Kidney (tissue), 14 donors: ENCODE results near the gene EGFL7. TPM values are rescaled to one million over a fixed set of nuclear protein-coding genes. Genes with fewer than 3 reads are reported as not detected.
A peak's percentile ranks its signal among the peaks of the same experiment; 100 is the strongest.

Experiments used
- DNase-seq, 5 donors: peaks; one replicate each; pipeline ENCODE4 v3.0.0-alpha.2; 2013 to 2020
- FAIRE-seq: peaks from 2 replicates; lab custom pipeline; 2012; peaks lifted over from hg19 to GRCh38; lab: Jason Lieb, UNC
- H3K27ac ChIP-seq, 2 donors: one replicate each; pipeline ENCODE4 v1.7.0; 2013; ENCODE audit warnings: low read depth in 2 of 2, low read length in 2 of 2, inconsistent platforms in 1 of 2
- H3K27me3 ChIP-seq: one replicate; pipeline ENCODE4 v1.7.1; 2013; ENCODE audit warnings: low read length, inconsistent platforms; ENCODE audit not compliant: control insufficient read depth, insufficient read depth
- H3K36me3 ChIP-seq, 3 donors: one replicate each; pipeline versions ENCODE4 v1.7.0 to v1.7.1; 2013; ENCODE audit warnings: low read length in 3 of 3, control low read depth in 1 of 3, inconsistent platforms in 1 of 3; ENCODE audit not compliant: insufficient read depth in 3 of 3, control insufficient read depth in 2 of 3
- H3K4me1 ChIP-seq, 3 donors: one replicate each; pipeline versions ENCODE4 v1.7.0 to v1.7.1; 2013; ENCODE audit warnings: low read length in 3 of 3, inconsistent platforms in 1 of 3, low read depth in 1 of 3; ENCODE audit not compliant: control insufficient read depth in 2 of 3, insufficient read depth in 2 of 3
- H3K4me3 ChIP-seq, 3 donors: one replicate each; pipeline versions ENCODE4 v1.7.0 to v1.8.1; 2013; ENCODE audit warnings: low read length in 3 of 3, control low read depth in 1 of 3, inconsistent platforms in 1 of 3
- H3K9ac ChIP-seq, 3 donors: one replicate each; pipeline versions ENCODE4 v1.7.0 to v1.7.1; 2013; ENCODE audit warnings: low read length in 3 of 3, control low read depth in 1 of 3, inconsistent platforms in 1 of 3
- H3K9me3 ChIP-seq, 3 donors: one replicate each; pipeline versions ENCODE4 v1.7.0 to v1.7.1; 2013; ENCODE audit warnings: low read length in 3 of 3, control low read depth in 1 of 3, inconsistent platforms in 1 of 3; ENCODE audit not compliant: control insufficient read depth in 2 of 3, insufficient read depth in 1 of 3
- CTCF ChIP-seq: IDR thresholded peaks from 3 replicates; pipeline ENCODE4 v1.5.1; 2012; ENCODE audit warnings: mild to moderate bottlenecking, moderate library complexity, borderline replicate concordance; ENCODE audit not compliant: insufficient read depth; ENCODE audit errors: extremely low read depth
- intact Hi-C: fragments of 100-400 bp; cut with DNase I; formaldehyde crosslinking; loops from one replicate; pipeline ENCODE4 v1.11.1; 2022
- polyA plus RNA-seq: library from polyadenylated mRNA; stranded (reverse); fragments of 350-450 nt; fragmentation: Illumina TruSeq; extraction: RNeasy Lipid Tissue Mini Kit (QIAGEN cat#74804); gene quantifications from one replicate; pipeline ENCODE4 v1.2.3, GENCODE V29; 2014; ENCODE audit warnings: low read depth, low replicate concordance; ENCODE audit not compliant: insufficient read depth
- total RNA-seq: library from RNA; stranded (reverse); fragmentation: NEBNext Ultra II Directional; extraction: Animal tissue kit (Norgen Biotek cat#: 25700); gene quantifications from one replicate; pipeline ENCODE4 v1.2.1, GENCODE V29; 2021
- donor health status: control.
- donor health status: control.
- donor health status: control.
- donor health status: control.
- donor health status: control.
- donor health status: DM: yes; HTN: yes; CAD: no.
- donor health status: Normal renal cell carcinoma (clear cell type).

EGFL7 gene
- total and polyA plus RNA-seq, 2 donors from 2014 or later = 137 to 140 TPM

GRCh38 chr9:136673975-136674785 is 11.5 kb downstream of the EGFL7 start:
- intact Hi-C loops = no loop called here
- no peak for FAIRE-seq
- peaks cover 0 to 3% (median 0%) of the 10 kb centered on the region in 3 donors for H3K36me3 ChIP-seq

DNA sequence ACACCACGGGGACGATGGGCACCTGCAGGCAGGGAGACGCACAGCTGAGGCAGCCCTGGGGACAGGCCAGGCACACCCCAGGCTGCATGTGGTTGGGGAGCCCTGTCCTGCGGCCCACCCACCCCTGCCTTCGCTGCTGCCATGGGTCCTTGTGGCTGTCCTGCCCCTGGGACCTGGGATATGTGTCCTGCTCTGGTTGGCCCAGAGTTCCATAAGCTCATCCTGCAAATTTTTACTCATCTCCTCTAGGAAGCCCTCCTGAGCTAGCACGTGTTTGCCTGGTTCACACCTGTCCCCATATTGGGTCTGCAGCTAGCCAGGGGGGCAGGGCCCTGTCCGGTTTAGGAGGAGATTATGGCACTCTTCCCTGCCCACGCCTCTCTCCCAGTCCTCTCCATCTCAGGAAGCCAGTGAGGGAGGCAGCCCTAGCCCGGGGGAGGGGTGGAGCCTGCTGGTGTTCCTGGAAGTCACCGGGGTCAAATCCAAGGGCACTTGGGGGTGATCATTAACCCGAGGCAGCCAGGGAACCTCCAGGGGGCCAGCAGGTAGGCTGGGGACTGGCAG is 12.2 kb downstream of the EGFL7 start:
- Histone ChIP-seq H3K4me3 (no peak overlapping the region), H3K4me1 (peaks cover 0 to 23% (median 0%) of the 10 kb centered on the region in 3 donors), H3K9me3 (no peaks in the 10 kb centered on the region), H3K36me3 (peaks cover 0 to 3% (median 0%) of the 10 kb centered on the region in 3 donors), H3K27me3 (no peaks in the 10 kb centered on the region), H3K9ac (no peak overlapping the region), H3K27ac (peak overlapping the region in 1 of 2 donors; percentile 15)
- TF ChIP-seq CTCF = no peak
- FAIRE-seq (no peak), DNase-seq (peak; percentile 72 to 95 (median 84))
- intact Hi-C loops = no loop called here

More at GRCh38 chr9:136673975-136674785, 11.5 kb downstream of the EGFL7 start:
- Histone ChIP-seq H3K9ac (no peak overlapping the region), H3K4me1 (peaks cover 0 to 19% (median 0%) of the 10 kb centered on the region in 3 donors), H3K4me3 (no peak overlapping the region), H3K27me3 (no peaks in the 10 kb centered on the region), H3K27ac (no peak overlapping the region), H3K9me3 (no peaks in the 10 kb centered on the region)
- DNase-seq = no peak
- no peak for TF ChIP-seq CTCF

DNA sequence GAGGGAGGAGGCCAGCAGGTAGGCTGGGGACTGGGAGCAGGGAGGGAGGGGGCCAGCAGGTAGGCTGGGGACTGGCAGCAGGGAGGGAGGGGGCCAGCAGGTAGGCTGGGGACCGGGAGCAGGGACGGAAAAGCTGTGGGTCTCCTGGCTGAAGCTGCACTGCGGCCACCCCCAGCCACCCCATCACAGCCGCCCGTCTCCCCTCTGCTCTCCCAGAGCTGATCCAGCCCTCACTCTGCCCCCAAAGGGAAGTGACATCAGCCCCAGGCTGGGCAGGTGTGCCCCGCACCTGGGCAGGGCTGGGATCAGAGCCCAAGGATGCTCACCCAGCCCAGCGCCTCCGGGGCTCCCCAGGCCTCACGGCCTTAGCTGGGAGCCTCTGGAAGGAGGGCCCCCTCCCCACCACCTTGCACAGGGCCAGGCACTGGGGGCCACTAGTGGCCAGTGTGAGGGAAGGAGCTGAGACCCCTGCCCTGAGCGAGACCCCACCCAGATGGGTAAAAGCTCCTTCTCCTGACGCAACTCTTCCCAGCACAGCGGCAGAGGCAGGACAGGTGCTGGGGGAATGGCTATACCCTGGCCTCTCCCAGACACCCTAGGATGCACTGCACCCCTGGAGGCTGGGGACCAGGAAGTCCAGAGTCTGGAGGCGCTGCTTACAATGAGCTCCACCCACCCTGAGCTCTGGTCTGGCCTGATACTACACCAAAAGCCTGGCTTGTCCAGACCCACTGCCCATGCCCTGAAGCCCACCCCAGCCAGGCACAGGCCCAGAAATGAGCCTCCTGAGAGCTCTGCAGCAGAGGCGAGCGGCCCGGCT is 13.0 kb downstream of the EGFL7 start:
- Histone ChIP-seq H3K4me1 (peaks cover 0 to 21% (median 0%) of the 10 kb centered on the region in 3 donors), H3K9me3 (no peaks in the 10 kb centered on the region), H3K27ac (peak overlapping the region in 1 of 2 donors; percentile 41), H3K36me3 (peaks cover 0 to 3% (median 0%) of the 10 kb centered on the region in 3 donors), H3K9ac (no peak overlapping the region), H3K4me3 (no peak overlapping the region), H3K27me3 (no peaks in the 10 kb centered on the region)
- DNase-seq (no peak), FAIRE-seq (no peak)
- intact Hi-C loops = no loop called here
- TF ChIP-seq CTCF = no peak
